ENCODE results near the gene SRBD1. TPM values are rescaled to one million over a fixed set of nuclear protein-coding genes. Genes with fewer than 3 reads are reported as not detected.

Gene SRBD1
- total RNA-seq, 2 donors from 2014 or later = 10.9 to 17.1 TPM

- H3K27me3 Mint-ChIP-seq = peaks cover 38% of the 10 kb centered on the region
- no peaks in the 10 kb centered on the region for H3K9me3 Mint-ChIP-seq
- H3K36me3 Mint-ChIP-seq (ENCODE audit: low read depth) = no peaks in the 10 kb centered on the region
- ATAC-seq (replicated peaks) = peak; percentile 99
- H3K4me3 Mint-ChIP-seq = peak overlapping the region; percentile 48
- H3K27ac Mint-ChIP-seq = no peak overlapping the region
- H3K4me1 Mint-ChIP-seq = peaks cover 5% of the 10 kb centered on the region
These were observed 32.8 kb upstream of the SRBD1 start for GRCh38 chr2:45643543-45644542.

GRCh38 chr2:45643095-45643494 is 32.0 kb upstream of the SRBD1 start:
- Mint-ChIP-seq H3K27me3 (peaks cover 40% of the 10 kb centered on the region), H3K4me1 (peaks cover 5% of the 10 kb centered on the region), H3K9me3 (no peaks in the 10 kb centered on the region), H3K4me3 (peak overlapping the region; percentile 48), H3K27ac (no peak overlapping the region), H3K36me3 (ENCODE audit: low read depth) (no peaks in the 10 kb centered on the region)
- no peak for ATAC-seq (replicated peaks)

- Mint-ChIP-seq H3K27me3 (peaks cover 54% of the 10 kb centered on the region), H3K4me3 (no peak overlapping the region), H3K36me3 (ENCODE audit: low read depth) (no peaks in the 10 kb centered on the region), H3K27ac (no peak overlapping the region), H3K9me3 (no peaks in the 10 kb centered on the region), H3K4me1 (peaks cover 9% of the 10 kb centered on the region)
- no peak for ATAC-seq (replicated peaks)
These were observed 29.5 kb upstream of the SRBD1 start for GRCh38 chr2:45640576-45640975.

- Mint-ChIP-seq H3K27me3 (peaks cover 58% of the 10 kb centered on the region), H3K9me3 (no peaks in the 10 kb centered on the region), H3K27ac (no peak overlapping the region), H3K4me3 (no peak overlapping the region), H3K4me1 (peaks cover 4% of the 10 kb centered on the region), H3K36me3 (ENCODE audit: low read depth) (no peaks in the 10 kb centered on the region)
- peak; percentile 85 for ATAC-seq (replicated peaks)
These were observed 26.4 kb upstream of the SRBD1 start for GRCh38 chr2:45637440-45637839.

GRCh38 chr2:45636008-45636407 is 24.9 kb upstream of the SRBD1 start:
- peaks cover 4% of the 10 kb centered on the region for H3K4me1 Mint-ChIP-seq
- no peaks in the 10 kb centered on the region for H3K9me3 Mint-ChIP-seq
- no peak overlapping the region for H3K27ac Mint-ChIP-seq
- no peaks in the 10 kb centered on the region for H3K36me3 Mint-ChIP-seq (ENCODE audit: low read depth)
- ATAC-seq (replicated peaks) = no peak
- no peak overlapping the region for H3K4me3 Mint-ChIP-seq
- H3K27me3 Mint-ChIP-seq = peaks cover 56% of the 10 kb centered on the region

GRCh38 chr2:45634223-45634622 is 23.2 kb upstream of the SRBD1 start:
- peaks cover 47% of the 10 kb centered on the region for H3K27me3 Mint-ChIP-seq
- H3K36me3 Mint-ChIP-seq (ENCODE audit: low read depth) = no peaks in the 10 kb centered on the region
- H3K4me1 Mint-ChIP-seq = peaks cover 4% of the 10 kb centered on the region
- H3K4me3 Mint-ChIP-seq = no peak overlapping the region
- H3K27ac Mint-ChIP-seq = no peak overlapping the region
- no peak for ATAC-seq (replicated peaks)
- no peaks in the 10 kb centered on the region for H3K9me3 Mint-ChIP-seq

GRCh38 chr2:45631955-45632354 is 20.9 kb upstream of the SRBD1 start:
- Mint-ChIP-seq H3K4me3 (no peak overlapping the region), H3K36me3 (ENCODE audit: low read depth) (no peaks in the 10 kb centered on the region), H3K9me3 (no peaks in the 10 kb centered on the region), H3K27ac (no peak overlapping the region), H3K27me3 (peaks cover 40% of the 10 kb centered on the region), H3K4me1 (no peaks in the 10 kb centered on the region)
- ATAC-seq (replicated peaks) = no peak

GRCh38 chr2:45631319-45631718 is 20.3 kb upstream of the SRBD1 start:
- Mint-ChIP-seq H3K9me3 (no peaks in the 10 kb centered on the region), H3K4me1 (no peaks in the 10 kb centered on the region), H3K27ac (no peak overlapping the region), H3K4me3 (no peak overlapping the region), H3K36me3 (ENCODE audit: low read depth) (no peaks in the 10 kb centered on the region), H3K27me3 (peaks cover 40% of the 10 kb centered on the region)
- no peak for ATAC-seq (replicated peaks)

- Mint-ChIP-seq H3K4me1 (no peaks in the 10 kb centered on the region), H3K36me3 (ENCODE audit: low read depth) (no peaks in the 10 kb centered on the region), H3K27ac (no peak overlapping the region), H3K9me3 (no peaks in the 10 kb centered on the region), H3K27me3 (peaks cover 35% of the 10 kb centered on the region), H3K4me3 (no peak overlapping the region)
- ATAC-seq (replicated peaks) = no peak
These were observed 18.9 kb upstream of the SRBD1 start for GRCh38 chr2:45629971-45630370.

- Mint-ChIP-seq H3K4me1 (no peaks in the 10 kb centered on the region), H3K36me3 (ENCODE audit: low read depth) (no peaks in the 10 kb centered on the region), H3K4me3 (no peak overlapping the region), H3K9me3 (no peaks in the 10 kb centered on the region), H3K27ac (no peak overlapping the region), H3K27me3 (peaks cover 34% of the 10 kb centered on the region)
- ATAC-seq (replicated peaks) = no peak
These were observed 16.8 kb upstream of the SRBD1 start for GRCh38 chr2:45627911-45628310.

- Mint-ChIP-seq H3K27me3 (peaks cover 32% of the 10 kb centered on the region), H3K4me3 (no peak overlapping the region), H3K27ac (no peak overlapping the region), H3K36me3 (ENCODE audit: low read depth) (no peaks in the 10 kb centered on the region), H3K4me1 (peaks cover 4% of the 10 kb centered on the region), H3K9me3 (no peaks in the 10 kb centered on the region)
- no peak for ATAC-seq (replicated peaks)
These were observed 15.5 kb upstream of the SRBD1 start for GRCh38 chr2:45626387-45627221.

GRCh38 chr2:45625824-45626223 is 14.8 kb upstream of the SRBD1 start:
- H3K4me3 Mint-ChIP-seq = no peak overlapping the region
- H3K27me3 Mint-ChIP-seq = peaks cover 27% of the 10 kb centered on the region
- H3K36me3 Mint-ChIP-seq (ENCODE audit: low read depth) = no peaks in the 10 kb centered on the region
- peak; percentile 37 for ATAC-seq (replicated peaks)
- peaks cover 4% of the 10 kb centered on the region for H3K4me1 Mint-ChIP-seq
- no peak overlapping the region for H3K27ac Mint-ChIP-seq
- no peaks in the 10 kb centered on the region for H3K9me3 Mint-ChIP-seq

GRCh38 chr2:45623098-45623497 is 12.0 kb upstream of the SRBD1 start:
- Mint-ChIP-seq H3K4me1 (peaks cover 4% of the 10 kb centered on the region), H3K4me3 (no peak overlapping the region), H3K9me3 (no peaks in the 10 kb centered on the region), H3K27me3 (peaks cover 30% of the 10 kb centered on the region), H3K27ac (no peak overlapping the region), H3K36me3 (ENCODE audit: low read depth) (no peaks in the 10 kb centered on the region)
- ATAC-seq (replicated peaks) = no peak

GRCh38 chr2:45622336-45623075 is 11.4 kb upstream of the SRBD1 start:
- no peak overlapping the region for H3K27ac Mint-ChIP-seq
- ATAC-seq (replicated peaks) = peak; percentile 57
- H3K36me3 Mint-ChIP-seq (ENCODE audit: low read depth) = no peaks in the 10 kb centered on the region
- H3K4me3 Mint-ChIP-seq = no peak overlapping the region
- peaks cover 30% of the 10 kb centered on the region for H3K27me3 Mint-ChIP-seq
- no peaks in the 10 kb centered on the region for H3K9me3 Mint-ChIP-seq
- peaks cover 4% of the 10 kb centered on the region for H3K4me1 Mint-ChIP-seq
